Panc1 (cell line): ENCODE measurements around the gene CHRDL2. TPM values are rescaled to one million over a fixed set of nuclear protein-coding genes. Genes with fewer than 3 reads are reported as not detected.

Experiments used
- ATAC-seq: fragments of 200-7000 bp; cut with Tn5 transposase; 2 replicates; pipeline ENCODE4 v1.9.1; 2020; ENCODE audit warnings: mild to moderate bottlenecking, moderate library complexity
- BruUV-seq: library from RNA; stranded (reverse); fragments of 400-500 nt; replicated peaks from 2 replicates; lab custom pipeline; 2021; lab: Mats Ljungman, UMichigan
- CTCF ChIA-PET: fragments of 300-600 bp; sonication (Branson Sonifier 250); formaldehyde crosslinking; loops from one replicate; lab custom pipeline; 2022; ENCODE audit warnings: antibody characterized with exemption; lab: Charles Lee
- POLR2A ChIA-PET: fragments of 300-600 bp; sonication (Branson Sonifier 250); formaldehyde crosslinking; loops from one replicate; lab custom pipeline; 2022; ENCODE audit warnings: antibody characterized with exemption; lab: Charles Lee
- DNase-seq: peaks from one replicate; pipeline ENCODE4 v3.0.0-alpha.2; 2010; ENCODE audit warnings: low read depth, low spot score
- H3K27ac ChIP-seq: 2 replicates; pipeline ENCODE4 v1.5.1; 2011; ENCODE audit warnings: mild to moderate bottlenecking, low read length, inconsistent platforms
- H3K27me3 ChIP-seq: fragments of 200-500 bp; sonication (Bioruptor generic); 2 replicates; pipeline ENCODE4 v1.6.0; 2014; ENCODE audit warnings: low read length, inconsistent platforms; ENCODE audit not compliant: control insufficient read depth, insufficient read depth
- H3K36me3 ChIP-seq: fragments of 200-500 bp; sonication (Bioruptor generic); 2 replicates; pipeline ENCODE4 v1.5.1; 2014; ENCODE audit warnings: inconsistent platforms, mild to moderate bottlenecking, low read length, moderate library complexity; ENCODE audit not compliant: control insufficient read depth, insufficient read depth
- H3K4me1 ChIP-seq: 2 replicates; pipeline ENCODE4 v1.5.1; 2011; ENCODE audit warnings: inconsistent platforms, mild to moderate bottlenecking, low read length, moderate library complexity; ENCODE audit not compliant: control insufficient read depth, insufficient read depth
- H3K4me3 ChIP-seq, 2 experiments: 2 replicates each; pipeline ENCODE4 v1.5.1; 2011 to 2012; ENCODE audit warnings: low read depth in 2 of 2, low read length in 2 of 2, mild to moderate bottlenecking in 2 of 2, inconsistent platforms in 1 of 2, moderate library complexity in 1 of 2
- H3K9me3 ChIP-seq: fragments of 200-500 bp; sonication (Bioruptor generic); 2 replicates; pipeline ENCODE4 v1.5.1; 2014; ENCODE audit warnings: low read depth, mild to moderate bottlenecking, inconsistent platforms, low read length, moderate library complexity; ENCODE audit not compliant: control insufficient read depth, insufficient read depth
- CTCF ChIP-seq: fragments of 450-650 bp; IDR thresholded peaks from 2 replicates; pipeline ENCODE4 v1.5.1; 2017; ENCODE audit warnings: mild to moderate bottlenecking
- POLR2AphosphoS5 ChIP-seq: IDR thresholded peaks from 2 replicates; pipeline ENCODE4 v1.6.1; 2012; ENCODE audit warnings: mild to moderate bottlenecking, low read depth, low read length, moderate library complexity
- REST ChIP-seq, 2 experiments: IDR thresholded peaks; 2 replicates each; pipeline ENCODE4 v1.6.1; 2011 to 2012; ENCODE audit warnings: low read depth in 2 of 2, control low read depth in 1 of 2, low read length in 1 of 2, mild to moderate bottlenecking in 1 of 2, moderate library complexity in 1 of 2; ENCODE audit not compliant: insufficient read depth in 1 of 2
- SIN3A ChIP-seq: IDR thresholded peaks from 2 replicates; pipeline ENCODE4 v1.6.1; 2012; ENCODE audit warnings: low read depth, mild to moderate bottlenecking, low read length, moderate library complexity, borderline replicate concordance; ENCODE audit not compliant: insufficient read depth
- TCF7L2 ChIP-seq: IDR thresholded peaks from 2 replicates; pipeline ENCODE4 v1.6.1; 2011; ENCODE audit warnings: mild to moderate bottlenecking, low read depth, low read length, inconsistent platforms
- in situ Hi-C: cut with HindIII; loops from 2 replicates; pipeline ENCODE4 v1.10.0; 2016; ENCODE audit warnings: low sequenced_read_pairs, low pct_unique_long_range_greater_than_20kb
- intact Hi-C: fragments of 100-400 bp; cut with micrococcal nuclease; formaldehyde crosslinking; loops from one replicate; pipeline ENCODE4 v1.10.0; 2022; ENCODE audit not compliant: unreplicated experiment
- total RNA-seq: library from RNA; stranded (reverse); gene quantifications from one replicate; pipeline ENCODE4 v1.2.1, GENCODE V29; 2021; ENCODE audit not compliant: unreplicated experiment

Gene CHRDL2
- total RNA-seq, 1 experiment from 2014 or later, result 0.15 TPM

- DNase-seq, result no peak
- TF ChIP-seq CTCF, result no peak
- no peak for TF ChIP-seq TCF7L2
- no peak for TF ChIP-seq POLR2AphosphoS5
- TF ChIP-seq REST (IDR thresholded peaks at IDR 0.05; ENCODE audit: insufficient read depth in 1 of 2, low read depth in 2 of 2, low read length in 1 of 2), result no peak
- TF ChIP-seq SIN3A, result no peak
- in situ Hi-C loops, result no loop called here
- H3K4me1 ChIP-seq, result no peaks in the 10 kb centered on the region
- no peaks in the 10 kb centered on the region for H3K9me3 ChIP-seq
- ATAC-seq, result no peak
- no peak overlapping the region for H3K4me3 ChIP-seq
- H3K36me3 ChIP-seq, result no peaks in the 10 kb centered on the region
- ChIA-PET CTCF (no interaction called here), POLR2A (interaction anchor here (0.6 kb wide), 1 partner anchor 722 kb away, joined by 3 read pairs; no protein-coding TSS in a partner anchor)
- no peak overlapping the region for H3K27ac ChIP-seq
- no TSS peak for BruUV-seq
- intact Hi-C loops, result no loop called here
- no peaks in the 10 kb centered on the region for H3K27me3 ChIP-seq
Measured at GRCh38 chr11:74707602-74708510, 23.4 kb downstream of the CHRDL2 start.

- H3K27ac ChIP-seq, result no peak overlapping the region
- in situ Hi-C loops (no loop called here), intact Hi-C loops (no loop called here)
- TF ChIP-seq CTCF (no peak), SIN3A (no peak), REST (IDR thresholded peaks at IDR 0.05; ENCODE audit: insufficient read depth in 1 of 2, low read depth in 2 of 2, low read length in 1 of 2) (no peak), TCF7L2 (no peak), POLR2AphosphoS5 (no peak)
- no peaks in the 10 kb centered on the region for H3K9me3 ChIP-seq
- no peak for ATAC-seq
- H3K36me3 ChIP-seq, result no peaks in the 10 kb centered on the region
- no peak for DNase-seq
- ChIA-PET POLR2A (no interaction called here), CTCF (no interaction called here)
- no peaks in the 10 kb centered on the region for H3K27me3 ChIP-seq
- no peak overlapping the region for H3K4me3 ChIP-seq
- BruUV-seq, result no TSS peak
- H3K4me1 ChIP-seq, result no peaks in the 10 kb centered on the region
Measured at GRCh38 chr11:74707182-74707581, 24.0 kb downstream of the CHRDL2 start.
